Stimulated activated CD4-positive, alpha-beta T cell treated with anti-CD3 and anti-CD28 coated beads, Interleukin-2, amount 100 ng/mL, for 24 hours (primary cell): ENCODE results near the gene SPTBN1.
A peak's percentile ranks its signal among the peaks of the same experiment; 100 is the strongest.

Experiments used
- DNase-seq, 2 donors: peaks; one replicate each; pipeline ENCODE4 v3.0.0-alpha.2; 2020

SPTBN1 gene

GRCh38 chr2:54557601-54558187, 101.6 kb downstream of the SPTBN1 start:
- peak; percentile 74 to 77 for DNase-seq

- DNase-seq, result peak; percentile 73
Observed at GRCh38 chr2:54558188-54559005, 102.3 kb downstream of the SPTBN1 start.

GRCh38 chr2:54559006-54559445, 102.9 kb downstream of the SPTBN1 start:
- no peak for DNase-seq

DNA sequence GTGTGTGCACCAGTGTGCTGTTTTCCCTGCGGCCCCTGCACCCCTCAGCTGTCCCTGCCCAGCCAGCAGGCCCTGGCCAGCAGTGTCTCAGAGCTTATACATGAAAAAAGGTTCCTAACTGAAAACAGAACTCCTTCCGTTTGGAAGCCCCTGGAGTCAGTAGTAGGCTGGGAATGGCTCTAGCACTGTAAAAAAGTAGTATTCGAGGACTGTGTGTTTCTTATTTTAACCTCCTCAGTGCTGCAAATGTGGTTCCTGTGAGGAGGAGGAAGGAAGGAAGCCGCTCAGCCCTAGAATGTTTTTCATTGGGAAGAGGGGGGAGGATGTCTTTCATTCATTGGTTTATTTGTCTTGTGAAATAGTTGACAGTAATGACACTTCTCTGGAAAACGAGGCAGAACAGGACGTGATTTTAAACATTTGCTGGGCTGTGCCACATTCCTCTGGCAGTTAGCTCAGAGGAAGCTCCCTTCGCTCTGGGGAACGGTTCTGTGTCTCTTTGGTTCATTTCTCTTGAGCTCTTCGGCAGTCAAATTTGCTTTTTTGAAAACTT, 103.5 kb downstream of the SPTBN1 start:
- no peak for DNase-seq

DNA sequence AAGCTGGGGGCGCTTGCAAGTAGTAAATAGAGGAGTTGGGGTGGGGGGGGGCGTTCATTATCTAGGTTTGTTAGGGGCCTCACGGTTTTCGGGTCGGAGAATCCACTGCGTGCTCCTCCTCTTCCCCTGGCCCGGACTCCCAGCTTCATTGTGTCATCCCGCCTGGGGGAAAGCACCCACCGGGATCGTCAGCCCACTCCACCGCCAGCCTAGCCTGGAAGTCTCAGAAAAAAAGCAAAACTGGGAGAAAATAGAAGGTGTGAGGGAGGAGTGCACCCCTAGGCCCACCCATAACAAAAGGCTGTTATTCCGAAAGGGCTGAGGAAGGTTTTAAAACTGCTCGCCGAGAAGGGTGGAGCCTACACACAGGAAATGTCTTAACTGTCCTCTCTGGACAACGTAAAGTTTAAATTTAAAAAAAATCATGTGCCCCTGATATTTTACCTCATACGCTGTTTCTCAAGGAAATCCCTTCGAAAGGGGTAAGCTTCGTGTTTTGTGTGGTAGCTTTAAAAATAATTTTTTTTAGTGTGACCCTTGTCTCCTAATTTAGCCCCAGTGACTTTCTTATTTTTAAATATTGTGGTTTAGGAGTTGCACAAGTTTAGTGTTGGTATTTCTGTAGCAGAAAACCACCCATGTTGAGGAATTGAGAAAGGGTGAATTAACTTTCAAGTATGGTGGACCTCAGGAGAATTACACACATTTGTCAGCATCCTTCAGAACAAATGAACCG, 104.2 kb downstream of the SPTBN1 start:
- DNase-seq, result peak in 1 of 2 donors; percentile 44

- no peak for DNase-seq
Observed at GRCh38 chr2:54561010-54561409, 104.9 kb downstream of the SPTBN1 start.

- no peak for DNase-seq
Observed at GRCh38 chr2:54564439-54564838, 108.3 kb downstream of the SPTBN1 start.

- DNase-seq, result no peak
Observed at GRCh38 chr2:54565551-54565950, 109.4 kb downstream of the SPTBN1 start.

DNA sequence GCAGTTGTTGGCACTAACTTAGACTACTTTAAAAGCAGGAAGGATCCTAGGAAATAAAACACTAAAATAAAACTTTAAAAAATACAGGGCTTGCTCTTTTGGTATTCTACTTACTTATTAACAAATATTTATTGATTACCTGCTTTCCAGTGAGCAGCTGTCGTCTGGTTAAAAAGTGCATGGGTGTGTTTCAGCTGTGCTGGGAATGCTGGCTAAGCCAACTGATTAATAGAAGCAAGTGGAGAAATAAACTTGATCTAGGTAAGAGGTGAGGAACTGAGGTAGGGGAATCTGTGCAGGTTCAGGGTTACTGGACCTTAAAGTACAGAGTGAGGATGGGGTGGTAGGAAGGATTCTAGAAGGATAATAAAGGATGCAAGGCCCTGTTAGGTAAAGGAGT, 110.8 kb downstream of the SPTBN1 start:
- no peak for DNase-seq

DNA sequence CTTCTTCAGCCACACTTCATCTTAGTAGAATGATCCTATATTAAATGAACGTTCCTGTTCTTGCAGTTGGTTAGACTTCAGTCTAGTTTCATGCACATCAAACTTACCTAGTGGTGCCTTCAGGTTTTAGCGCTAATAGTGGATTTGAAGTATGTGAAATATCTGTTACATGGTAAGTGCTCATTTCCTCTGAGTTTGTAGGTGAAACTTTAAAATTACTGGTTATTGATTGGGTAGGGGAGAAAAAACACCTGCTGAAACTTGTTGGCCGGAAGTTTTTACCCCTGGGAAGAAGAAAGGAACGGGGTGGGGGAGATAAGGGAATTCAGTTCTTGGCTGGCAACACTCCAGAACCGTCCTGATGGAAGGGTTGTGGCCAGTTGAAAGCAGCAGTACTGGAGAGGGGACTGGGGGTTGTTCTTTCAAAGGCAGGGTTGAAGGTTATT, 112.8 kb downstream of the SPTBN1 start:
- DNase-seq, result no peak

- no peak for DNase-seq
Observed at GRCh38 chr2:54569745-54570301, 113.7 kb downstream of the SPTBN1 start.

DNA sequence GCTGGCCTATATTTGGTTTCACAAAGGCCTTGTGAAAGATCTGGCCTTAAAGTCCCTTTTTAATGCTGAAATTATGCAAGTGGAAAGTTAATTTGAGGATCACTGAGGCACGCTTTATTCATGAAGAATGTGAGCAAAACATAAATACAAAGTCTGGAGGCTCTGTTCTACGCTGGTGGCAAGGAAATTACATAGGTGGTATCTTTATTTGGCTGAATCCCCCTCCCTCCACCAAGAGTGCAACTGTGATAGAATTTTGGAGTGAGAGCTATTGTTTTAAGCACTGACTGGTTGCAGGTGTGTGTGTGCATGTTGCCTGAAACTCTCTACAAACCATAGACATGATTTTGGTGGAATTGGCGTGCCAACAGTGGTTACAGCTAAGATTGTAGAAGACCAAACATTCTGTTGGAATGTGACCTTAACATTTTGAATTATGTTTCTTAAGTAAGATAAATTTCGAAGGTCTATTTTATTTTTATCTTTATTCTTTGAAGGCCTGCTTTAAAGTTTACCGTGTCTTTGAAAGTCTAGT, 114.3 kb downstream of the SPTBN1 start:
- DNase-seq, result no peak

DNA sequence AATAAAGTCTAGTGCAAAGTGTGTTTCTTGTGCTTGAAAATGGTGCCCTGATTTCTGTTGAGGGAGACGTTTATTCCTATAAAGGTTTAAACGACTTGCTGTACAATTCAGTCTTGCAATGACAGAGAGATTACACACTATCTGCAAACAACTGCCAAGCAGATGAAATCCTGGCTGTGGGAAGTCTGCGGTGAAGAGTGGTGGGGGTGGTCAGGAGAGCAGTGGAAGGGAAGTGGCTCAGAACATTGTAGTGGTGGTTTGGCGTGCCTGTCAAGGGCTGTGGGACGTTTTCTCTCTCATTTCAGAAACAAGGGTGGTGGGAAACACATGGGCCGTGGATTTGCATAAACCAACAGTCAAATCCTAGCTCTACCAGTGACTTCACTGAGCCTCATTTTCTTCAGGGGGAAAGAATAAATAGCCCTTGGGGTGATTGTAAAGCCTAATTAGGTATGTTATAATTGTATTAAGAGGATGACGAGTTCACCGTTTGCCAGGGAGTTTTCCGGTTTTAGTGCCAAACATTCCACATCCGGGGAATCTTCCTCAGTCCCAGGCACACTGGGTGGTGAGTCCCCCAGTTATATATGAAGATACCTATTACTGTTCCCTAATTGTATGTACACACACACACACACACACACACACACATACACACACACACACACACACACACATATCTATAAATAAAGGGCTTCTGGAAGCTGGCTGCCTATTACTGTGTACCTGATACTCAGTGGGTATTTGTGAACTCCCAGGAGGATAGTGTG, 115.0 kb downstream of the SPTBN1 start:
- peak; percentile 75 to 78 for DNase-seq

DNA sequence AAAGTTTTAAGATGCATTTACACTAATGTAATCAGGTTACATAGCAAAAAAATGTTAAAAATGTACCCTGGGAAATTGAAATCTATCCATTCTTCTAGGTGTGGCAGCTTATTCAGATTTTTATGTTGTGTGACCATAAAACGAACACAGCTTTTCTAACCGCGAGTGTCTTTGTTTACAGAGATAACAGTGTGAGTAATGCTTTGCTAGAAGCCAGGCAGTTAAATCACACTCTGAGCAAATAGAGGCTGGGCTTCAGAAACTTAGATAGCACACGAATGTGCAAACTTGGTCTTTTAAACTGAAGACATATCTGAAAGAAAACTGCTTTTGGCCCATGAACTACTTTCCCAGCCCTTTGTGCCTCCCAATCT, 116.1 kb downstream of the SPTBN1 start:
- DNase-seq, result no peak

- peak; percentile 45 to 50 for DNase-seq
Observed at GRCh38 chr2:54572636-54573536, 116.8 kb downstream of the SPTBN1 start.

- DNase-seq, result no peak
Observed at GRCh38 chr2:54573537-54573919, 117.4 kb downstream of the SPTBN1 start.

DNA sequence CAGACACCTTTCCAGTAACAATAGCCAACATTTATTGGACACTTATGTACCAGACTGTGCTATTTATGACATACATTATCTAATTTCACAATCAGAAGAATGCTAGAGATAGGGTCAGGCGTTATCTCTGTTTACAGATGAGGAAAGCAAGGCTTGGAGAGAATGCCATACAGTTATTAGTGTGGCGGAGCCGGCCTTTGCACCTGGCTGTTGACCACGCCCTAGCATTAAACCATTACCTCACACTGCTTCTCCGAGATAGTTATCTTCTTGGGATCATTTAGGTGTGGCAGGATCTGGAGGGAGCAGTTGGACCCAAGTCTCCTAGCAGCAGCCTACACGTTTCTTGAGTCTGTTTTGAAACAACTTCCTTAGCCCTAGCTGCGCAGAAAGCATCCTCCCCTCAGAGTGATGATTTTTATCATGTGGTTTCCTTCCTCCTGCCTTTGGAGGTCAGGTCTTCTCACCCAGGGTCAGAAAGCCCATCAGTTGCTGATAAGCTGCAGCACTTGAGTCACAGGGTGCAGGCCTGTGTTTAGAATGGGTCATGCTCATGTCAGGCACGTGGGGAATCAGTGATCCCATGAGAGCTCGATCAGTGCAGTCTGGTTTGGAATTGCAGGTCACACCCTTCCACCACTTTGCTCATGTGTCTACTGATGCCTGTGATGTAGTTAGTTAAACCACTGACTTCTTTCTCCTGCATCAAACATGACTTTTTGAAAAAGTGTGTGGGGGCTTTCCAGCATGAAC, 118.2 kb downstream of the SPTBN1 start:
- DNase-seq, result peak; percentile 50 to 53

DNA sequence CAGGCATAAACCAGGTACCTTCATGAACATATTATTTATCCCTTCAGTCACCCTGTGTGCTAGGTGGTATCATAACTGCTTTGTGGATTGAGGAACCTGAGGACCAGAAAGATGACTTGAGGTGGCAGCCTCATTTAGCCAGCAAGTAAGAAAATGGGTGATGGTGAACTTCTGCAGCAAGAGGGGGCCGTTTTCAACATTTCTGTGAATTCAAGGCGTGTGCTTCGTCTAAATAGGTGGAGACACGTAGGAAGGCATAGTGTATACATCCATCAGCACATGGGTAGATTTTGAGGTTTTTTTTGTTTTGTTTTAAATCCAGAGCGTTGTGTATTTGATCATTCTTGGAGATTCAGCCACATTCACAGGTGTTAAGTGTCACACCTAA, 118.7 kb downstream of the SPTBN1 start:
- DNase-seq, result no peak

DNA sequence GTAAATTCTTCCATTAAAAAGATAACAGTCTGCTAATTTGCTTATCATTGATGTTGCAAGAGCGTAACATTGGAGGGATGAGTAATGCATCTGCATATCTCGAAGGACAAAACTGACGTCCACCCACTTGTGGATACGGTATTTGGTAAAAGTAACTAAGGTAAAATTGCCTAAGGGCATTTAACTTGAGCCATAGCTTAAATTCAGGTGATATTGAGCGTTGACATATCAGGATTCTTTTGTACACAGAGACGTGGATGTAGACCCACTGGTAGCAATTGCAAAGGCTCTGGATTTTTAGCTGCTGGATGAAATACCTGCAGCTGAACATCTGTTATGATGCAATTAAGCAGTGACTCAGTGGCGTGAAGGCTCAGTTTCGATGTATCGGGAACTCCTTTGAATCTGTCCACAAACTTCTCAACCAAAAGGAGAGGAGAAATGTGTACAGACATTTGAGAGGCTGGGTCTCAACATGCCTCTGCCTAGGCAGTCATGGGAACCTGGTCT, 119.3 kb downstream of the SPTBN1 start:
- peak in 1 of 2 donors; percentile 51 for DNase-seq

DNA sequence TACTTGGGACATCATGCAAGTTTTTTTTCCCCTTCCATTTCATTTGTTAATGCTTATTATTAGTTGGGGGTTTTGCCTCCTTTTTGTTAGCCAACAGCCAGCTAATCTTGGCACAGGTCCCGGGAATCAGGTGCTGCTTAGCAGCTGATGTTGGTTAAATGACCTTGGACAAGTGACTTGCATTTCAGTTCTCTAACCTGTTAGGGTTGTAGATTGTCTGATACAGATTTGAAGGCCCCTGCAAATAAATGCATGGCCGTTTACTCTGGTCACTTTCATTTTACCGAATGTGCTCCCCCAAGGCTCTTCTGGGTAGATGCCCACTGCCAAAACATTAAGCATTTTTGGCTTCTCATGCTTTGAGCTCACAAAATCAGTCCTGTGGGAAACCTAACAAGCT, 120.9 kb downstream of the SPTBN1 start:
- DNase-seq, result no peak
